DOHH2 (cell line): ENCODE data around the gene SLC51A.

Experiments
- H3F3A ChIP-seq: fragments of 200-600 bp; sonication (generic), shearing (Covaris generic); 2 replicates; pipeline ENCODE4 v1.6.0; 2016; ENCODE audit warnings: antibody characterized with exemption, mild to moderate bottlenecking; ENCODE audit not compliant: control insufficient read depth, insufficient read depth
- H3K27ac ChIP-seq: fragments of 200-600 bp; sonication (generic); 2 replicates; pipeline ENCODE4 v1.5.1; 2014; ENCODE audit warnings: low read depth, mild to moderate bottlenecking, low read length, moderate library complexity
- H3K27me3 ChIP-seq: fragments of 200-600 bp; sonication (generic); 2 replicates; pipeline ENCODE4 v1.6.1; 2014; ENCODE audit warnings: mild to moderate bottlenecking, low read length, mixed read lengths; ENCODE audit not compliant: control insufficient read depth
- H3K36me3 ChIP-seq: fragments of 200-600 bp; sonication (generic); 2 replicates; pipeline ENCODE4 v1.6.1; 2014; ENCODE audit warnings: mild to moderate bottlenecking, low read length, moderate library complexity, mixed read lengths; ENCODE audit not compliant: control insufficient read depth
- H3K4me1 ChIP-seq: fragments of 200-600 bp; sonication (generic); 2 replicates; pipeline ENCODE4 v1.6.1; 2014; ENCODE audit warnings: mild to moderate bottlenecking, low read length, mixed read lengths; ENCODE audit not compliant: control insufficient read depth
- H3K4me2 ChIP-seq: fragments of 200-600 bp; sonication (generic); 2 replicates; pipeline ENCODE4 v1.6.0; 2014; ENCODE audit warnings: mild to moderate bottlenecking, low read length, moderate library complexity
- H3K4me3 ChIP-seq: fragments of 200-600 bp; sonication (generic); 2 replicates; pipeline ENCODE4 v1.5.1; 2014; ENCODE audit warnings: mild to moderate bottlenecking, low read length, mixed read lengths
- H3K79me2 ChIP-seq: fragments of 200-600 bp; sonication (generic); 2 replicates; pipeline ENCODE4 v1.6.1; 2014; ENCODE audit warnings: mild to moderate bottlenecking, low read length, mixed read lengths; ENCODE audit not compliant: control insufficient read depth
- H3K9me2 ChIP-seq: fragments of 200-600 bp; sonication (generic); replicated peaks from 2 replicates; pipeline ENCODE4 v1.6.1; 2014; ENCODE audit warnings: mild to moderate bottlenecking, low read length, mixed read lengths; ENCODE audit not compliant: control insufficient read depth
- H3K9me3 ChIP-seq: fragments of 200-600 bp; sonication (generic); 2 replicates; pipeline ENCODE4 v1.6.1; 2014; ENCODE audit warnings: antibody characterized with exemption, low read length, mixed read lengths; ENCODE audit not compliant: control insufficient read depth, insufficient read depth
- H4K20me1 ChIP-seq: fragments of 200-600 bp; sonication (generic); 2 replicates; pipeline ENCODE4 v1.6.0; 2014; ENCODE audit warnings: low read depth, mild to moderate bottlenecking, antibody characterized with exemption, low read length, moderate library complexity; ENCODE audit not compliant: control insufficient read depth, insufficient read depth
- CTCF ChIP-seq: fragments of 200-600 bp; sonication (generic); IDR thresholded peaks from one replicate; pipeline ENCODE4 v1.5.1; 2014; ENCODE audit warnings: antibody characterized with exemption, mild to moderate bottlenecking, low read depth, low read length; ENCODE audit not compliant: poor library complexity, severe bottlenecking
- EZH2phosphoT487 ChIP-seq: fragments of 200-600 bp; sonication (generic); IDR thresholded peaks from 2 replicates; pipeline ENCODE4 v1.6.1; 2017; ENCODE audit warnings: borderline replicate concordance, mild to moderate bottlenecking, antibody characterized with exemption, low read length, moderate library complexity, mixed read lengths

The SLC51A gene

GRCh38 chr3:196193736-196194541 lies 22.4 kb upstream of the SLC51A start:
- Histone ChIP-seq H3K4me1 (peaks cover 32% of the 10 kb centered on the region), H3K4me2 (no peak overlapping the region), H3F3A (no peaks in the 10 kb centered on the region), H3K27me3 (no peaks in the 10 kb centered on the region), H3K27ac (no peak overlapping the region), H4K20me1 (no peaks in the 10 kb centered on the region), H3K4me3 (no peak overlapping the region), H3K79me2 (no peaks in the 10 kb centered on the region), H3K36me3 (no peaks in the 10 kb centered on the region), H3K9me2 (no peaks in the 10 kb centered on the region), H3K9me3 (no peaks in the 10 kb centered on the region)
- TF ChIP-seq EZH2phosphoT487 (no peak), CTCF (no peak)

GRCh38 chr3:196194542-196194915 lies 21.8 kb upstream of the SLC51A start:
- Histone ChIP-seq H3K27me3 (no peaks in the 10 kb centered on the region), H3K79me2 (no peaks in the 10 kb centered on the region), H3K36me3 (no peaks in the 10 kb centered on the region), H3K9me3 (no peaks in the 10 kb centered on the region), H4K20me1 (no peaks in the 10 kb centered on the region), H3K27ac (no peak overlapping the region), H3K9me2 (no peaks in the 10 kb centered on the region), H3K4me1 (peaks cover 26% of the 10 kb centered on the region), H3K4me2 (no peak overlapping the region), H3K4me3 (no peak overlapping the region), H3F3A (no peaks in the 10 kb centered on the region)
- TF ChIP-seq EZH2phosphoT487, result no peak
- no peak for TF ChIP-seq CTCF

- Histone ChIP-seq H3K79me2 (no peaks in the 10 kb centered on the region), H3K9me3 (no peaks in the 10 kb centered on the region), H3K9me2 (no peaks in the 10 kb centered on the region), H3K4me1 (peaks cover 21% of the 10 kb centered on the region), H3K27ac (no peak overlapping the region), H3K36me3 (no peaks in the 10 kb centered on the region), H3F3A (no peaks in the 10 kb centered on the region), H3K4me3 (no peak overlapping the region), H3K4me2 (no peak overlapping the region), H4K20me1 (no peaks in the 10 kb centered on the region), H3K27me3 (no peaks in the 10 kb centered on the region)
- TF ChIP-seq CTCF (no peak), EZH2phosphoT487 (no peak)
These were observed 20.6 kb upstream of the SLC51A start for GRCh38 chr3:196195664-196196265.
